GM19043 (cell line): Measurements from ENCODE around the gene PPP1R36.
A peak's percentile ranks its signal among the peaks of the same experiment; 100 is the strongest.
"Not testable (repeated sequence)": the region's sequence is repeated elsewhere in the genome, so short reads cannot be mapped to it uniquely, and the experiment has no call there.

Source experiments
- ATAC-seq: cut with Tn5 transposase; IDR thresholded peaks from one replicate; pipeline ENCODE4 v1.9.1; 2021; ENCODE audit warnings: low read depth; ENCODE audit not compliant: unreplicated experiment

PPP1R36 gene

GRCh38 chr14:64610049-64610746, 60.4 kb downstream of the PPP1R36 start:
- ATAC-seq = no peak

- no peak for ATAC-seq
Measured at GRCh38 chr14:64611358-64612020, 61.7 kb downstream of the PPP1R36 start.

GRCh38 chr14:64612021-64612380, 62.2 kb downstream of the PPP1R36 start:
- no peak for ATAC-seq

GRCh38 chr14:64612971-64613666, 63.4 kb downstream of the PPP1R36 start:
- ATAC-seq = no peak

- no peak for ATAC-seq
Measured at GRCh38 chr14:64614166-64614565, 64.4 kb downstream of the PPP1R36 start.

GRCh38 chr14:64614805-64615391, 65.1 kb downstream of the PPP1R36 start:
- ATAC-seq = no peak

- ATAC-seq = not testable (repeated sequence)
Measured at GRCh38 chr14:64617872-64618408, 68.2 kb downstream of the PPP1R36 start.

GRCh38 chr14:64620910-64621309, 71.1 kb downstream of the PPP1R36 start:
- ATAC-seq = no peak

- no peak for ATAC-seq
Measured at GRCh38 chr14:64623554-64624165, 73.9 kb downstream of the PPP1R36 start.

GRCh38 chr14:64625386-64626232, 75.8 kb downstream of the PPP1R36 start:
- no peak for ATAC-seq

GRCh38 chr14:64628940-64629408, 79.2 kb downstream of the PPP1R36 start:
- ATAC-seq = no peak

- ATAC-seq = no peak
Measured at GRCh38 chr14:64630778-64631177, 81.0 kb downstream of the PPP1R36 start.

GRCh38 chr14:64631222-64631621, 81.5 kb downstream of the PPP1R36 start:
- not testable (repeated sequence) for ATAC-seq

GRCh38 chr14:64632056-64632455, 82.3 kb downstream of the PPP1R36 start:
- ATAC-seq = no peak

GRCh38 chr14:64634558-64634957, 84.8 kb downstream of the PPP1R36 start:
- ATAC-seq = no peak

GRCh38 chr14:64636208-64636979, 86.6 kb downstream of the PPP1R36 start:
- ATAC-seq = peak; percentile 70

GRCh38 chr14:64636980-64637429, 87.2 kb downstream of the PPP1R36 start:
- no peak for ATAC-seq

GRCh38 chr14:64637735-64638473, 88.1 kb downstream of the PPP1R36 start:
- ATAC-seq = no peak
